Sigmoid colon (tissue), 3 donors: ENCODE data around the gene PNKP.

ENCODE experiments used
- POLR2A ChIP-seq, 2 donors: fragments of 450-650 bp; IDR thresholded peaks; one replicate each; pipeline ENCODE4 v1.6.1; 2016; ENCODE audit warnings: antibody characterized with exemption in 2 of 2, mild to moderate bottlenecking in 2 of 2, moderate library complexity in 2 of 2
- TF ChIP-seq, protein P1 (sequence below), 4 experiments: fragments of 450-650 bp in 3 of 4; fragments of 200-600 bp in 1 of 4; IDR thresholded peaks; one replicate each; pipeline ENCODE4 v1.5.1; 2016 to 2019; ENCODE audit warnings: antibody characterized with exemption in 4 of 4, mild to moderate bottlenecking in 3 of 4, moderate library complexity in 2 of 4

DNA sequence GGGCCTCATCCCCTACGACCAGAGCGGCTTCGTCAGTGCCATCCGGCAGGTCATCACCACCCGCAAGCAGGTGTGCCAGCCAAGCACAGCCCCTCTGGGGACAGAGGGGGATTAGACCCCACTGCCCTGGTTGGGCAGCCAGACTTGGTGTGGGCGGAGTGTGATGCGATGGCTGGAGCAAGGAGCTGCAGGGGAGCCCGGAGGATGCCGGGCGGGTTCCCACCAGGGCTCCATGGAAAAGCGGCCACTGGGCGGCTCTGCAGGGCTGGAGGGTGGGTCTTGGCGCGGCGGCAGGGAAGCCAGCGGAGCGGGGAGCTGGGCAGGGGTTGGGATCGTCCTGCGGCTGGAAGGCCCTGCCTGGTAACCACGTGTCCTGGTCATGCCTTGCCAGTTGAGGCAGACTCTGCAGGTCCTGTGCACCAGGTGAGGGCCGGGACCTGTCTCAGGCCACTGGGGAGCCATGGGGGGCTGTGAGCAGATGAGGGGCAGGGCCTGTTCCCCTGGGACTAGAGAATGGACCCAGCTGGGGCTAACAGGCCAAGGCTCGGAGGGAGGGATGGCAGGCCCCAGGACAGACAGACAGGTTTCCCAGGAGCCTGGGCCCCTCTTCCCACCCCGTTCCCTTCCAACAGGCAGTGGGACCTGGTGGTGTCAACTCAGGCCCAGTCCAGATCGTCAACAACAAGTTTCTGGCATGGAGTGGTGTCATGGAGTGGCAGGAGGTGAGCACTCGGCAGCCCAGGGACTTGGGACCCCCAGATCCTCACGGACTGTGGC is 10.1 kb downstream of the PNKP start:
- TF ChIP-seq, protein P1, sequence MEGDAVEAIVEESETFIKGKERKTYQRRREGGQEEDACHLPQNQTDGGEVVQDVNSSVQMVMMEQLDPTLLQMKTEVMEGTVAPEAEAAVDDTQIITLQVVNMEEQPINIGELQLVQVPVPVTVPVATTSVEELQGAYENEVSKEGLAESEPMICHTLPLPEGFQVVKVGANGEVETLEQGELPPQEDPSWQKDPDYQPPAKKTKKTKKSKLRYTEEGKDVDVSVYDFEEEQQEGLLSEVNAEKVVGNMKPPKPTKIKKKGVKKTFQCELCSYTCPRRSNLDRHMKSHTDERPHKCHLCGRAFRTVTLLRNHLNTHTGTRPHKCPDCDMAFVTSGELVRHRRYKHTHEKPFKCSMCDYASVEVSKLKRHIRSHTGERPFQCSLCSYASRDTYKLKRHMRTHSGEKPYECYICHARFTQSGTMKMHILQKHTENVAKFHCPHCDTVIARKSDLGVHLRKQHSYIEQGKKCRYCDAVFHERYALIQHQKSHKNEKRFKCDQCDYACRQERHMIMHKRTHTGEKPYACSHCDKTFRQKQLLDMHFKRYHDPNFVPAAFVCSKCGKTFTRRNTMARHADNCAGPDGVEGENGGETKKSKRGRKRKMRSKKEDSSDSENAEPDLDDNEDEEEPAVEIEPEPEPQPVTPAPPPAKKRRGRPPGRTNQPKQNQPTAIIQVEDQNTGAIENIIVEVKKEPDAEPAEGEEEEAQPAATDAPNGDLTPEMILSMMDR (IDR thresholded peaks at IDR 0.05) = no peak
- no peak for TF ChIP-seq POLR2A (IDR thresholded peaks at IDR 0.05)
